Measurements from ENCODE around the gene MRPL32.

Gene MRPL32

GRCh38 chr7:42950417-42950816, 18.2 kb downstream of the MRPL32 start:
- H3K27ac ChIP-seq, result no peak overlapping the region
- TF ChIP-seq, protein P1, sequence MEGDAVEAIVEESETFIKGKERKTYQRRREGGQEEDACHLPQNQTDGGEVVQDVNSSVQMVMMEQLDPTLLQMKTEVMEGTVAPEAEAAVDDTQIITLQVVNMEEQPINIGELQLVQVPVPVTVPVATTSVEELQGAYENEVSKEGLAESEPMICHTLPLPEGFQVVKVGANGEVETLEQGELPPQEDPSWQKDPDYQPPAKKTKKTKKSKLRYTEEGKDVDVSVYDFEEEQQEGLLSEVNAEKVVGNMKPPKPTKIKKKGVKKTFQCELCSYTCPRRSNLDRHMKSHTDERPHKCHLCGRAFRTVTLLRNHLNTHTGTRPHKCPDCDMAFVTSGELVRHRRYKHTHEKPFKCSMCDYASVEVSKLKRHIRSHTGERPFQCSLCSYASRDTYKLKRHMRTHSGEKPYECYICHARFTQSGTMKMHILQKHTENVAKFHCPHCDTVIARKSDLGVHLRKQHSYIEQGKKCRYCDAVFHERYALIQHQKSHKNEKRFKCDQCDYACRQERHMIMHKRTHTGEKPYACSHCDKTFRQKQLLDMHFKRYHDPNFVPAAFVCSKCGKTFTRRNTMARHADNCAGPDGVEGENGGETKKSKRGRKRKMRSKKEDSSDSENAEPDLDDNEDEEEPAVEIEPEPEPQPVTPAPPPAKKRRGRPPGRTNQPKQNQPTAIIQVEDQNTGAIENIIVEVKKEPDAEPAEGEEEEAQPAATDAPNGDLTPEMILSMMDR (IDR thresholded peaks at IDR 0.05), result no peak
- no peak for DNase-seq (ENCODE audit: low spot score)

GRCh38 chr7:42952328-42952727, 20.2 kb downstream of the MRPL32 start:
- Histone ChIP-seq H3K27ac (no peak overlapping the region), H3K4me3 (no peak overlapping the region)
- DNase-seq (ENCODE audit: low spot score), result no peak
- TF ChIP-seq, protein P1 (IDR thresholded peaks at IDR 0.05), result no peak

More at GRCh38 chr7:42950417-42950816, 18.2 kb downstream of the MRPL32 start:
- no peak overlapping the region for H3K4me3 ChIP-seq

DNA sequence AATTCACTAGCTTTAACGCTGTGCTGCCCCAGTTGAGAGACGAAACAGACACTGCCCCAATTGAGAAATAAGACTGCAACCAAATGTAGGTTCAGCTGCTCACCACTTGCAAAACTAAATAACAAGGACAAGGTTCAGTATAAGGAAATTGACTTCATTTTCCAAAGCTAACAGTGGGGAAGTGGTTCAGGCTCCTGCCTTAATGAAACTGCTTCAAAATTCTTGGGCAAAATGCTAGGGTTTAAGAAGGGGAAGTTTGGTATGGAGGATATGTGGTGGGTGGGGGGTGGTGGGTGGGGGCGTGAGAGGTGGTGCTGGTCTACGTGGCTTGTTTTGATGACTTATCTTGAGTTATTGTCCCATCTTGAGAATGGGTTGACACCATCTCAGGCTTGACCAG, 21.8 kb downstream of the MRPL32 start:
- no peak for DNase-seq (ENCODE audit: low spot score)
- H3K4me3 ChIP-seq, result no peak overlapping the region
- TF ChIP-seq, protein P1 (IDR thresholded peaks at IDR 0.05), result no peak
- no peak overlapping the region for H3K27ac ChIP-seq

- DNase-seq (ENCODE audit: low spot score), result no peak
- H3K4me3 ChIP-seq, result no peak overlapping the region
- H3K27ac ChIP-seq, result no peak overlapping the region
- TF ChIP-seq, protein P1 (IDR thresholded peaks at IDR 0.05), result no peak
Measured at GRCh38 chr7:42956062-42956461, 23.9 kb downstream of the MRPL32 start.

DNA sequence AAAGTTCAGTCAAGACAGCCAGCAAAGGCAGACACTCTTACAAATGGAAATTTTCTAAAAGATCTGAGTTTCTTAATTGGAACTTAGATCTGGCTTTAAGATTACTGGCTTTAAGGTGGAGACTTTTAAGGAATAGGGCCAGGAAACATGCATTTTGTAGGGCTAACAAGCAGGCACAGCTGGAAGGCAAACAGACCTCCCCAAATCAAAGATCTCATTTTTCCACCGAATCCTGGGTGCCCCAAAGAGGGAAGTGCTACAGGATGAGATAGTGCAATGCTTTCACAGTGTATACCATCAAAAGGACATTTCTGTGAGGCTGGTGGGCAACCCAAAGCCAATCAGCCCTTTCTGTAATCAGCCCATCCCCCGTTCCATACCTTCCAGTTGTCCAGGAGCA, 27.4 kb downstream of the MRPL32 start:
- TF ChIP-seq, protein P1 (IDR thresholded peaks at IDR 0.05), result no peak
- Histone ChIP-seq H3K4me3 (no peak overlapping the region), H3K27ac (no peak overlapping the region)
- DNase-seq (ENCODE audit: low spot score), result no peak

DNA sequence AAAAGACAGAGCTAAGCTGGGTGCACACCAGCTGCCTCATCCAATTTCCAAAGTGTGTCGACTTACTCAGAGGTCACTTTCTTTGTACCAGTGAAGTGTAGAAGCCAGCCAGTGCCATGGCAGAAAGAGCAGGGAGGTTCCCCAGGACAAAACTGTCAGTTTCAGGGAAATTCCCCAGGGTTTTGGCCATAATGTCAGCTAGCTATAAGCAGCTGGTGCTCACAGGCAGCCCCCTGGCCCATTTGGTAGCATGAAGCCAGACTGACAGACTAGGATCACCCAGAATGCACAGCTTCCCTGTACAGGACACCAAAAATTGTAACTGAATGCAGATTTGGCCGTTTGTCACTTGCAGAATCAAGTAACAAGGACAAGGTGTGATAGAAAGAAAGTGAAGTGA, 28.6 kb downstream of the MRPL32 start:
- DNase-seq (ENCODE audit: low spot score), result no peak
- TF ChIP-seq, protein P1 (IDR thresholded peaks at IDR 0.05), result no peak
- Histone ChIP-seq H3K4me3 (no peak overlapping the region), H3K27ac (no peak overlapping the region)

GRCh38 chr7:42961170-42961569, 29.0 kb downstream of the MRPL32 start:
- Histone ChIP-seq H3K27ac (no peak overlapping the region), H3K4me3 (no peak overlapping the region)
- TF ChIP-seq, protein P1 (IDR thresholded peaks at IDR 0.05), result no peak
- DNase-seq (ENCODE audit: low spot score), result no peak

Measured in coronary artery (tissue), 2 donors.